Mucosa of descending colon (tissue), 3 donors: ENCODE measurements around the gene SHC3. TPM values are rescaled to one million over a fixed set of nuclear protein-coding genes. Genes with fewer than 3 reads are reported as not detected.

Source experiments
- ATAC-seq: fragments of 200-7000 bp; cut with Tn5 transposase; one replicate; pipeline ENCODE4 v1.9.1; 2020; ENCODE audit warnings: mild to moderate bottlenecking, moderate library complexity
- DNase-seq, 3 donors: peaks; one replicate each; pipeline ENCODE4 v3.0.0-alpha.2; 2020
- H3K36me3 ChIP-seq: fragments of 200-600 bp; one replicate; pipeline ENCODE4 v1.8.0; 2021; ENCODE audit warnings: low read depth, mild to moderate bottlenecking
- H3K4me1 ChIP-seq: fragments of 200-600 bp; one replicate; pipeline ENCODE4 v1.8.0; 2021; ENCODE audit warnings: low read depth, mild to moderate bottlenecking
- H3K4me3 ChIP-seq: fragments of 200-600 bp; one replicate; pipeline ENCODE4 v1.8.0; 2021; ENCODE audit warnings: mild to moderate bottlenecking
- H3K9me3 ChIP-seq: fragments of 200-600 bp; one replicate; pipeline ENCODE4 v1.8.0; 2021; ENCODE audit warnings: mild to moderate bottlenecking
- intact Hi-C, 2 donors: fragments of 100-400 bp; cut with DNase I in 1 of 2; cut with micrococcal nuclease in 1 of 2; formaldehyde crosslinking; loops; one replicate each; pipeline versions ENCODE4 v1.11.0 to v1.11.1; 2022; cut with DNase I, micrococcal nuclease
- total RNA-seq, 3 donors: library from RNA; stranded (reverse); fragmentation: NEBNext Ultra II Directional in 2 of 3; extraction: Animal tissue kit (Norgen Biotek cat#: 25700) in 2 of 3; gene quantifications; one replicate each; pipeline versions ENCODE4 v1.2.1 to v1.2.4, GENCODE V29; 2021 to 2023
- TF ChIP-seq, protein P1 (sequence below): fragments of 200-600 bp; IDR thresholded peaks from one replicate; pipeline ENCODE4 v1.8.0; 2022; ENCODE audit warnings: antibody characterized with exemption, mild to moderate bottlenecking
- donor health status: DM: no; HTN: no; CAD: no; lungs with moderate emphysema.
- donor health status: DM: no; HTN: no; CAD: no.
- donor health status: DM: no; HTN: yes; CAD: no.

SHC3 gene
- total RNA-seq, 3 donors from 2014 or later = 0.35 to 4.8 (median 1.5) TPM

DNA sequence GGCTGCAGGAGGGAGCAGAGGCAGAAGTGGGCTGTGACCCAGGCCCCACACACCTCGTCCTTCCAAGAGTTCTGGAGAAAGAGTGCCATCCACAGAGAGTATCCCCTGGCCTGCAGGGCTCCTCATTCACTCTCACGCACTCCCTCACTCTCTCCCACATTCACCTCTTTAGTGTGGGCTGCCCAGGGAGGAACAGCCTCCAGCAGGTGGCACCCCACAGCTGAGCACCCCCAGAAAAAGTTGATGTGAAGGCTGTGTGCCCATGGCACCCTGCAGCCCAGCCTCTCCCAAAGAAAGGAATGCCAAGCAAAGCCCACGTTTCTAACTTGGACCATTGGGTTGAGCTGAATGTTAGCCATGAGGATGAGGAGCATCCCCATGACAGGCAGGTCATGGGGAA is 4.5 kb upstream of the SHC3 start:
- no peaks in the 10 kb centered on the region for H3K9me3 ChIP-seq
- H3K4me3 ChIP-seq = no peak overlapping the region
- peaks cover 12% of the 10 kb centered on the region for H3K4me1 ChIP-seq
- no peak for ATAC-seq
- no peaks in the 10 kb centered on the region for H3K36me3 ChIP-seq
- TF ChIP-seq, protein P1, sequence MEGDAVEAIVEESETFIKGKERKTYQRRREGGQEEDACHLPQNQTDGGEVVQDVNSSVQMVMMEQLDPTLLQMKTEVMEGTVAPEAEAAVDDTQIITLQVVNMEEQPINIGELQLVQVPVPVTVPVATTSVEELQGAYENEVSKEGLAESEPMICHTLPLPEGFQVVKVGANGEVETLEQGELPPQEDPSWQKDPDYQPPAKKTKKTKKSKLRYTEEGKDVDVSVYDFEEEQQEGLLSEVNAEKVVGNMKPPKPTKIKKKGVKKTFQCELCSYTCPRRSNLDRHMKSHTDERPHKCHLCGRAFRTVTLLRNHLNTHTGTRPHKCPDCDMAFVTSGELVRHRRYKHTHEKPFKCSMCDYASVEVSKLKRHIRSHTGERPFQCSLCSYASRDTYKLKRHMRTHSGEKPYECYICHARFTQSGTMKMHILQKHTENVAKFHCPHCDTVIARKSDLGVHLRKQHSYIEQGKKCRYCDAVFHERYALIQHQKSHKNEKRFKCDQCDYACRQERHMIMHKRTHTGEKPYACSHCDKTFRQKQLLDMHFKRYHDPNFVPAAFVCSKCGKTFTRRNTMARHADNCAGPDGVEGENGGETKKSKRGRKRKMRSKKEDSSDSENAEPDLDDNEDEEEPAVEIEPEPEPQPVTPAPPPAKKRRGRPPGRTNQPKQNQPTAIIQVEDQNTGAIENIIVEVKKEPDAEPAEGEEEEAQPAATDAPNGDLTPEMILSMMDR = no peak
- intact Hi-C loops = no loop called here
- DNase-seq = no peak

DNA sequence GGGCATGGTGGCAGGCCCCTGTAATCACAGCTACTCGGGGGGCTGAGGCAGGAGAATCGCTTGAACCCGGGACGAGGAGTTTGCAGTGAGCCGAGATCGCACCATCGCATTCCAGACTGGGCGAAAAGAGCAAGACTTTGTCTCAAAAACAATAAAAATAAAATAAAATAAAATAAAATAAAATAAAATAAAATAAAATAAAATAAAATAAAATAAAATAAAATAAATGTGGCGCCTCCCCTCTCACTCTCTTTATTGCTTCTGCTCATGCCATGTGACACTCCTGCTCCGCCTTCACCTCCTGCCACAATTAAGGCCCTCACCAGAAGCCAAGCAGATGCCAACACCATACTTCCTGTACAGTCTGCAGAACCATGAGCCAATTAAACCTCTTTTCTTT is 3.8 kb upstream of the SHC3 start:
- TF ChIP-seq, protein P1 = no peak
- H3K36me3 ChIP-seq = no peaks in the 10 kb centered on the region
- no peaks in the 10 kb centered on the region for H3K9me3 ChIP-seq
- H3K4me3 ChIP-seq = no peak overlapping the region
- DNase-seq (no peak), ATAC-seq (no peak)
- peaks cover 14% of the 10 kb centered on the region for H3K4me1 ChIP-seq
- intact Hi-C loops = no loop called here

DNA sequence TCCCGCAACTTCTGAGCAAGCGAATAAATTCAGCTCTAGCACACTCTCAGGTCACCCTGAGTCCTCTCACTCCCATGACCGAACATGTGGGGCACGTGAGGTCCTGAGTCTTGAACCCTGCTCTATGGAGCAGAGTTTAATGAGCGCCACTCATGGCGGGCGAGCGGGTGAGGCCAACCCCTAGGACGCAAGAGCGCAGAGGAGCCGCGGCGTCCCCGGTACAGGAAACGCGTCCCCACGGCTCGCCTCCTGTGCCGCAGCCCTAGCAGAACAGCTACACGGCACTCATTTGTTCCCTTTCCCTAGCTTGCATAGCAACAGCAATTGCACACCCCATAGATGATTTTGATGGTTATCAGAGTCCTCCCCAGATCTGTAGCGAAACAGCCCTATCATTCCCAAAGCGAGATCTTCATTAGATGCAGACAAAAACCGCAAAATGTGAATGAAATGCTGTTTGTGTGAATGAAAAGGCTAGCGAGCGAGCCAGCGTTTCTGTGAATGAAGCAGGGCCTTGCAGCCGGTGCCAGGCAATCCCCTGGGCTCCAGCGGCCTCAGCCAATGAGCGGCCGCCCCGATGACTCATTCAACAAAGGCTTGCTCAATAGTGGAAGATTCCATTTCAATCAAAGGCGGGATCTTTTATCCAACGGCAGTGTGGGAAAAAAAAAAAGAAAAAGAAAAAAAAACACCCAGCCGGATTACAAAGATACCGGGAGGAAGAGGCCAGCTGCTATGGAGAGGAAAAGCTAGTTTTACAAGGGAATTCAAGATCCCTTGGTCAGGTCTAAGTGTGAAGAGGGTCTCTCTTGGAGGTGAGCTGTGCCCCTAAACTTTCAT is 1.5 kb upstream of the SHC3 start:
- Histone ChIP-seq H3K9me3 (no peaks in the 10 kb centered on the region), H3K4me1 (peaks cover 18% of the 10 kb centered on the region), H3K4me3 (no peak overlapping the region), H3K36me3 (no peaks in the 10 kb centered on the region)
- DNase-seq = peak; percentile 86 to 89 (median 89)
- intact Hi-C loops = no loop called here
- ATAC-seq = peak; percentile 96
- TF ChIP-seq, protein P1 = no peak

DNA sequence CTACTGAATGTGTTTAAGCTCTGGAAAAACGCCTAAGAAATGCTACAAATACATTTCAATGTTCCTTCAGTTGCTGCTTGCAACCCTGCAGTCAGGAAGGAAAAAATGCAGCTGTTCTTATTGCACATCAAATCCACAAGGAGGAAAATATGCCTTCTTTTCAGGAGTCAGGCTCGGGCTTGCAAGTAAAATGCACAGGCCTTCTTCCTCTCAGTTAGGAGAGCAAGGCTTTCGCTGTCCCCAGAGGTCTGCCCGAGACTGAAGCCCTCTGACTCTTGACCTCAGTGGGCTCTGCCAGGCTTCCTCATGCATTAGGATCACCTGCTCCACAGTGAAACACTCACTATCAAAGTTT is 899 bp upstream of the SHC3 start:
- TF ChIP-seq, protein P1 = no peak
- Histone ChIP-seq H3K36me3 (no peaks in the 10 kb centered on the region), H3K4me3 (no peak overlapping the region), H3K9me3 (no peaks in the 10 kb centered on the region), H3K4me1 (peaks cover 18% of the 10 kb centered on the region)
- DNase-seq (no peak), ATAC-seq (peak; percentile 6)
- intact Hi-C loops = no loop called here

DNA sequence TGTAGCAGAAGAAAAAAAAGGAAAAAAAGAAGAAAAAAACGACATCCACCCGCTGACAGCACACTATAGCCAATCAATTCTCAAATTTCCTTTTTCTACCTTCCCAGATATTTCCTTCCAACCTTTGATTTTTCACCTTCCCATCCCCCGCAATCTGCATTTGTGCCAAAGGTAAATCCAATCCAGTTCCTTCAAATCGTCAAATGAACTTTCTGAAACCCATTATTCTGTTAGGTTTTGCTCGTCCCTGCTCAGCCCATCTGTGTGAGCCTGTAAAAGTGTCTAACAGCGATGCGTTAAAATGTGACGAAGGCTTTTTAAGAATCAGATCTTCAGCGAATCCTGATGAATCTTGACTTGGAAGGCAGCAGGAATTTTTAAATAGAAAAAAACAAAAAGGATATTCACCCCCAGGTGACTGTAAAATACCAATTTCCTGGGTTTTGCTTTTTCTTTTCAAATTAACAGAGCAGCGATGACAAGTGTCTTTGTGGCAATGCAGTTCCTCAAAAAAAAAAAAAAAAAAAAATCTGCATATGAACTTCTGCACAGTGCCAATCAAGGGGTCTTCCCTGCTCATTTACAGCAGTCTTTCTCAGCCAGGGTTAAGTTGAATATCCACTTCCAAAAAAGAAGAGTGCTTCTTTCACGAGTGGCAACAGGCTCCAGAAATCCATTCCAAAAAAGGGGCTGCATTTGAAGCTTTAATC is 367 bp upstream of the SHC3 start:
- intact Hi-C loops = no loop called here
- ATAC-seq (no peak), DNase-seq (no peak)
- no peaks in the 10 kb centered on the region for H3K36me3 ChIP-seq
- TF ChIP-seq, protein P1 = no peak
- H3K4me3 ChIP-seq = no peak overlapping the region
- peaks cover 18% of the 10 kb centered on the region for H3K4me1 ChIP-seq
- H3K9me3 ChIP-seq = no peaks in the 10 kb centered on the region
